Dermis blood vessel endothelial cell (primary cell): Measurements from ENCODE around the gene EFCAB7. TPM values are rescaled to one million over a fixed set of nuclear protein-coding genes. Genes with fewer than 3 reads are reported as not detected.
"Not testable (repeated sequence)": the region's sequence is repeated elsewhere in the genome, so short reads cannot be mapped to it uniquely, and the experiment has no call there.

Source experiments
- DNase-seq: peaks from one replicate; pipeline ENCODE4 v3.0.0; 2010
- total RNA-seq: library from RNA; depleted of rRNA; stranded (reverse); fragments of >200 nt; gene quantifications from 2 replicates; pipeline ENCODE4 v1.2.3, GENCODE V29; 2014

The EFCAB7 gene
- total RNA-seq, 1 donor from 2014 or later: 5.1 TPM

GRCh38 chr1:63555480-63555879, 32.2 kb downstream of the EFCAB7 start:
- DNase-seq: no peak

- DNase-seq: peak; percentile 56
Measured at GRCh38 chr1:63557365-63557987, 34.2 kb downstream of the EFCAB7 start.

GRCh38 chr1:63559357-63559756, 36.0 kb downstream of the EFCAB7 start:
- DNase-seq: no peak

- DNase-seq: no peak
Measured at GRCh38 chr1:63563745-63564144, 40.4 kb downstream of the EFCAB7 start.

GRCh38 chr1:63569068-63569467, 45.7 kb downstream of the EFCAB7 start:
- DNase-seq: no peak

- no peak for DNase-seq
Measured at GRCh38 chr1:63569640-63570316, 46.5 kb downstream of the EFCAB7 start.

- DNase-seq: not testable (repeated sequence)
Measured at GRCh38 chr1:63572686-63573085, 49.4 kb downstream of the EFCAB7 start.

- not testable (repeated sequence) for DNase-seq
Measured at GRCh38 chr1:63574203-63574796, 51.0 kb downstream of the EFCAB7 start.

GRCh38 chr1:63575340-63575826, 52.1 kb downstream of the EFCAB7 start:
- peak; percentile 56 for DNase-seq

- DNase-seq: not testable (repeated sequence)
Measured at GRCh38 chr1:63586326-63586725, 63.0 kb downstream of the EFCAB7 start.

GRCh38 chr1:63590166-63590560, 66.8 kb downstream of the EFCAB7 start:
- DNase-seq: no peak

GRCh38 chr1:63592536-63593302, 69.4 kb downstream of the EFCAB7 start:
- no peak for DNase-seq

- peak; percentile 76 for DNase-seq
Measured at GRCh38 chr1:63593303-63593885, 70.1 kb downstream of the EFCAB7 start, which contains the start of gene PGM1. PGM1 (plus strand) TSS chr1:63593411; CDS start chr1:63593489, 78 bp downstream.

- DNase-seq: peak; percentile 51
Measured at GRCh38 chr1:63593886-63594605, 70.7 kb downstream of the EFCAB7 start.

- no peak for DNase-seq
Measured at GRCh38 chr1:63595435-63595834, 72.1 kb downstream of the EFCAB7 start.

GRCh38 chr1:63599799-63600198, 76.5 kb downstream of the EFCAB7 start:
- no peak for DNase-seq

GRCh38 chr1:63600248-63600647, 76.9 kb downstream of the EFCAB7 start:
- no peak for DNase-seq

- DNase-seq: no peak
Measured at GRCh38 chr1:63601061-63601460, 77.7 kb downstream of the EFCAB7 start.

GRCh38 chr1:63601463-63601862, 78.1 kb downstream of the EFCAB7 start:
- no peak for DNase-seq

- DNase-seq: no peak
Measured at GRCh38 chr1:63601912-63602311, 78.6 kb downstream of the EFCAB7 start.

- DNase-seq: no peak
Measured at GRCh38 chr1:63602629-63603028, 79.3 kb downstream of the EFCAB7 start.

- DNase-seq: no peak
Measured at GRCh38 chr1:63603810-63604209, 80.5 kb downstream of the EFCAB7 start.
